PC-9 (cell line): ENCODE measurements around the gene MAGI1. TPM values are rescaled to one million over a fixed set of nuclear protein-coding genes. Genes with fewer than 3 reads are reported as not detected.

Experiments
- BruUV-seq: library from RNA; stranded (reverse); fragments of 400-500 nt; replicated peaks from 2 replicates; lab custom pipeline; 2021; lab: Mats Ljungman, UMichigan
- CTCF ChIA-PET: fragments of 300-600 bp; sonication (Branson Sonifier 250); formaldehyde crosslinking; loops from one replicate; lab custom pipeline; 2022; ENCODE audit warnings: antibody characterized with exemption; lab: Charles Lee
- POLR2A ChIA-PET: fragments of 300-600 bp; sonication (Branson Sonifier 250); formaldehyde crosslinking; loops from one replicate; lab custom pipeline; 2022; ENCODE audit warnings: antibody characterized with exemption; ENCODE audit not compliant: unreplicated experiment; lab: Charles Lee
- DNase-seq, 2 experiments: peaks; one replicate each; pipeline versions ENCODE4 v3.0.0 to v3.0.0-alpha.2; 2015 to 2022; ENCODE audit warnings: mixed read lengths in 1 of 2
- H2AFZ ChIP-seq: fragments of 200-600 bp; sonication (generic); 2 replicates; pipeline ENCODE4 v1.8.1; 2017; ENCODE audit warnings: antibody characterized with exemption
- H3F3A ChIP-seq: fragments of 200-600 bp; sonication (generic); 2 replicates; pipeline ENCODE4 v1.8.1; 2017; ENCODE audit warnings: antibody characterized with exemption, mild to moderate bottlenecking, low read depth; ENCODE audit not compliant: insufficient read depth
- H3K27ac ChIP-seq: fragments of 200-600 bp; sonication (generic); 2 replicates; pipeline ENCODE4 v1.6.1; 2016; ENCODE audit warnings: mixed run types
- H3K27me3 ChIP-seq: fragments of 200-600 bp; sonication (generic); 2 replicates; pipeline ENCODE4 v1.6.1; 2016; ENCODE audit warnings: low read depth, mixed run types; ENCODE audit not compliant: insufficient read depth
- H3K36me3 ChIP-seq: fragments of 200-600 bp; sonication (generic); 2 replicates; pipeline ENCODE4 v1.6.1; 2016; ENCODE audit warnings: low read depth, mixed run types
- H3K4me1 ChIP-seq: fragments of 200-600 bp; sonication (generic); replicated peaks from 2 replicates; pipeline ENCODE4 v1.6.1; 2016; ENCODE audit warnings: mixed run types; ENCODE audit not compliant: insufficient read depth
- H3K4me2 ChIP-seq: fragments of 200-600 bp; sonication (generic); 2 replicates; pipeline ENCODE4 v1.6.1; 2017; ENCODE audit warnings: mixed run types
- H3K4me3 ChIP-seq: fragments of 200-600 bp; sonication (generic); 2 replicates; pipeline ENCODE4 v1.6.1; 2016; ENCODE audit warnings: mixed run types
- H3K79me2 ChIP-seq: fragments of 200-600 bp; sonication (generic); 2 replicates; pipeline ENCODE4 v1.6.1; 2017; ENCODE audit warnings: low read depth, mixed run types
- H3K9me2 ChIP-seq: fragments of 200-600 bp; sonication (generic); 2 replicates; pipeline ENCODE4 v1.8.1; 2017; ENCODE audit warnings: mild to moderate bottlenecking; ENCODE audit not compliant: insufficient read depth
- H3K9me3 ChIP-seq: fragments of 200-600 bp; sonication (generic); 2 replicates; pipeline ENCODE4 v1.8.1; 2016; ENCODE audit warnings: low read depth; ENCODE audit not compliant: insufficient read depth
- H4K20me1 ChIP-seq: fragments of 200-600 bp; sonication (generic); 2 replicates; pipeline ENCODE4 v1.8.1; 2017; ENCODE audit not compliant: insufficient read depth
- EZH2 ChIP-seq: fragments of 200-600 bp; sonication (generic); IDR thresholded peaks from 2 replicates; pipeline ENCODE4 v1.8.0; 2017; ENCODE audit warnings: antibody characterized with exemption, low read depth
- intact Hi-C: fragments of 100-400 bp; cut with micrococcal nuclease; formaldehyde crosslinking; loops from one replicate; pipeline ENCODE4 v1.10.0; 2022; ENCODE audit not compliant: unreplicated experiment
- total RNA-seq: library from RNA; stranded (reverse); gene quantifications from 2 replicates; pipeline ENCODE4 v1.2.3, GENCODE V29; 2021
- TF ChIP-seq, protein P1 (sequence below): fragments of 200-600 bp; sonication (generic); conservative IDR thresholded peaks from 2 replicates; pipeline ENCODE4 v1.6.1; 2017; ENCODE audit warnings: mixed run types, antibody characterized with exemption, mild to moderate bottlenecking, moderate library complexity

The MAGI1 gene
- total RNA-seq, 1 experiment from 2014 or later, result 23.3 TPM

DNA sequence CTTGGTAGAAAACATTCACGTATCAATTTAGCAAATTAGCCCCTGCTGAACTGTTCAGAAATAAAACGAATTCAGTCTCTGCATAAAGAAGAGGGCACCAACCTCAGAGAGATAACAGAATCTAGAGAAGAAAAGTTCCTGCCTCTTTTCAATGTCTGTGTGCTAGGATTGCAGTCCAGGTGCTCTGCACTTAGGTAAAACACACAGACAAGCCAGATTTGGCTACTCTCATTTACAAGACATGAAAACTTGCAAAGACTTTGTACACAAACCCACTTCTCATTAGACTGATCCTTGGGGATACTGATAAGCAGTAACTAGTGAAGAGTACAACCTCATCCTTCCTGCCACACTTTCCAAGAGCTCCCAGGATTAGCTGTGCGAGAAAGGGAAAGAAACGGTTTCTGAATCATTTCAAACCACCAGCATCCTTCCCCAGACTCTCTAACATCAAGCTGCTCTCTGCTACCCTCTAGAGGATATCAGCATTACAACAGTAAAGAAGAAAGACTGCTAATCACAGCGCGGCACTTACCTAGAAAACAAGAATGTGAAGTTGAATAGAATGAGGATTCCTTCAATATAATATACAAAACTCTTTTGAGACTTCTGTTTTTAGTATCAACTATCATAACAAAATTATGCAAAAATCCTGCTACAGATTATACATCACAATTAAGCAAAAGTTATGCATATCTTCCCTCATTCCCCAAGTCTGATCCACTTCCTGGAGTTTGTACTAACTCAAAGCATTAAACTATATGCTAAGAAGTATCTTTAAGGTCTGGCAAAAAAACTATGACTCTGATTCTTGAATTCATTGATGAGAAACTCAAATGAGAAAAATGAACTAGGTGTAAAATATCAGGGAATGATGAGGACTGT lies 306.4 kb downstream of the MAGI1 start:
- no peaks in the 10 kb centered on the region for H3K36me3 ChIP-seq
- TF ChIP-seq, protein P1, sequence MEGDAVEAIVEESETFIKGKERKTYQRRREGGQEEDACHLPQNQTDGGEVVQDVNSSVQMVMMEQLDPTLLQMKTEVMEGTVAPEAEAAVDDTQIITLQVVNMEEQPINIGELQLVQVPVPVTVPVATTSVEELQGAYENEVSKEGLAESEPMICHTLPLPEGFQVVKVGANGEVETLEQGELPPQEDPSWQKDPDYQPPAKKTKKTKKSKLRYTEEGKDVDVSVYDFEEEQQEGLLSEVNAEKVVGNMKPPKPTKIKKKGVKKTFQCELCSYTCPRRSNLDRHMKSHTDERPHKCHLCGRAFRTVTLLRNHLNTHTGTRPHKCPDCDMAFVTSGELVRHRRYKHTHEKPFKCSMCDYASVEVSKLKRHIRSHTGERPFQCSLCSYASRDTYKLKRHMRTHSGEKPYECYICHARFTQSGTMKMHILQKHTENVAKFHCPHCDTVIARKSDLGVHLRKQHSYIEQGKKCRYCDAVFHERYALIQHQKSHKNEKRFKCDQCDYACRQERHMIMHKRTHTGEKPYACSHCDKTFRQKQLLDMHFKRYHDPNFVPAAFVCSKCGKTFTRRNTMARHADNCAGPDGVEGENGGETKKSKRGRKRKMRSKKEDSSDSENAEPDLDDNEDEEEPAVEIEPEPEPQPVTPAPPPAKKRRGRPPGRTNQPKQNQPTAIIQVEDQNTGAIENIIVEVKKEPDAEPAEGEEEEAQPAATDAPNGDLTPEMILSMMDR, result peak; percentile 73
- TF ChIP-seq EZH2, result no peak
- DNase-seq, result peak; percentile 16 to 40
- H3K4me2 ChIP-seq, result no peak overlapping the region
- no peaks in the 10 kb centered on the region for H3K27me3 ChIP-seq
- intact Hi-C loops, result loop anchor here (5.0 to 10.0 kb wide), 2 partner anchors 290 to 1197 kb away; no protein-coding TSS in a partner anchor
- H3K4me3 ChIP-seq, result no peak overlapping the region
- no TSS peak for BruUV-seq
- ChIA-PET CTCF (interaction anchor here (0.6 to 0.7 kb wide), 2 partner anchors 58 to 263 kb away, joined by 3 to 4 read pairs; no protein-coding TSS in a partner anchor), POLR2A (no interaction called here)
- no peak overlapping the region for H3K27ac ChIP-seq
- H3K9me3 ChIP-seq, result no peaks in the 10 kb centered on the region
- H2AFZ ChIP-seq, result no peak overlapping the region
- no peaks in the 10 kb centered on the region for H3K79me2 ChIP-seq
- no peaks in the 10 kb centered on the region for H3F3A ChIP-seq
- no peaks in the 10 kb centered on the region for H3K9me2 ChIP-seq
- H4K20me1 ChIP-seq, result no peaks in the 10 kb centered on the region
- H3K4me1 ChIP-seq, result no peaks in the 10 kb centered on the region

DNA sequence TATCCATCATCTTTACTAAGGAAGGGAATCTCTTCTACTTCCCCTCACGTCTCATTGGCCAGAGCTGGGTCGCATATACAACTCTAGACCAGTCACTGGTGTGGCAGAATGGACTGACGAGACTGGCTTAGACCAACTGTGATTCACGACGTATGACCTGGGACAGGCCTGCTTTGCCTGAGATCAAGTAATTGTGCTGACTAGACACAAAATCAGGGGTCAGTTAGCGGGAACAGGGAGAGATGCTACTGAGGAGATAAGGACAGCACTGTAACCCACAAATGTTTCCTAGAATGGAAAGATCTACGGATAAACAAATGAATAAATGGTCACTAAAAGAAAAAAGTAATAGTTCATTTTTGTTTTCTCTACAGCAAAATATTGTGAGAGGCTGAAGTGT lies 308.3 kb downstream of the MAGI1 start:
- Histone ChIP-seq H2AFZ (no peak overlapping the region), H3F3A (no peaks in the 10 kb centered on the region), H3K9me2 (no peaks in the 10 kb centered on the region), H4K20me1 (no peaks in the 10 kb centered on the region), H3K9me3 (no peaks in the 10 kb centered on the region), H3K27me3 (no peaks in the 10 kb centered on the region), H3K27ac (no peak overlapping the region), H3K79me2 (no peaks in the 10 kb centered on the region), H3K4me2 (no peak overlapping the region), H3K36me3 (no peaks in the 10 kb centered on the region), H3K4me3 (no peak overlapping the region), H3K4me1 (no peaks in the 10 kb centered on the region)
- no peak for TF ChIP-seq EZH2
- TF ChIP-seq, protein P1, result no peak
- DNase-seq, result no peak
- ChIA-PET CTCF (no interaction called here), POLR2A (no interaction called here)
- intact Hi-C loops, result loop anchor here (5.0 to 10.0 kb wide), 2 partner anchors 288 to 1196 kb away; no protein-coding TSS in a partner anchor
- no TSS peak for BruUV-seq

DNA sequence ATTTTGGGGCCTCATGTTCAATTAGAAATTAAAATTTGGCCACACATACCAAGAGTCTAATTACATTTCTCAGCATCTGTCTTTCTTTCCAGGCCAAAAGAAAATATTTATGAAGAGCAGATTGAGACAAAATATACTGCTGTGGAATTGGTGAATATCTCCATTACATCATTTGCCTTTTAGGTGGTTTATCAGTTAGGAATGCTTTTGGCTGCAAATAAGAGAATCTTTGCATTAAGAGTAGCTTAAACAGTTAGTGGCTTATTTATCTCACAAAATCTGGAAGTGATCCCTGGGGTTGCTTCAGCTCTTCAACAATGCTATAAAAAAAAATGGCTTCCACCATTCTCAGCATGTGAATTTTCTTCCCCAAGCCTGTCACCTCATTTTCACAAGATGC lies 308.7 kb downstream of the MAGI1 start:
- TF ChIP-seq, protein P1, result no peak
- TF ChIP-seq EZH2, result no peak
- intact Hi-C loops, result loop anchor here (5.0 to 10.0 kb wide), 2 partner anchors 288 to 1195 kb away; no protein-coding TSS in a partner anchor
- no peaks in the 10 kb centered on the region for H3K9me3 ChIP-seq
- ChIA-PET POLR2A (no interaction called here), CTCF (no interaction called here)
- H3K4me2 ChIP-seq, result no peak overlapping the region
- no peaks in the 10 kb centered on the region for H3K9me2 ChIP-seq
- no TSS peak for BruUV-seq
- no peaks in the 10 kb centered on the region for H4K20me1 ChIP-seq
- no peaks in the 10 kb centered on the region for H3K79me2 ChIP-seq
- no peak overlapping the region for H2AFZ ChIP-seq
- H3K27me3 ChIP-seq, result no peaks in the 10 kb centered on the region
- H3K36me3 ChIP-seq, result no peaks in the 10 kb centered on the region
- no peak overlapping the region for H3K4me3 ChIP-seq
- H3K4me1 ChIP-seq, result no peaks in the 10 kb centered on the region
- no peaks in the 10 kb centered on the region for H3F3A ChIP-seq
- DNase-seq, result no peak
- H3K27ac ChIP-seq, result no peak overlapping the region
